ENCODE results near the gene KYNU.
"Not testable (repeated sequence)": the region's sequence is repeated elsewhere in the genome, so short reads cannot be mapped to it uniquely, and the experiment has no call there.

KYNU gene

DNA sequence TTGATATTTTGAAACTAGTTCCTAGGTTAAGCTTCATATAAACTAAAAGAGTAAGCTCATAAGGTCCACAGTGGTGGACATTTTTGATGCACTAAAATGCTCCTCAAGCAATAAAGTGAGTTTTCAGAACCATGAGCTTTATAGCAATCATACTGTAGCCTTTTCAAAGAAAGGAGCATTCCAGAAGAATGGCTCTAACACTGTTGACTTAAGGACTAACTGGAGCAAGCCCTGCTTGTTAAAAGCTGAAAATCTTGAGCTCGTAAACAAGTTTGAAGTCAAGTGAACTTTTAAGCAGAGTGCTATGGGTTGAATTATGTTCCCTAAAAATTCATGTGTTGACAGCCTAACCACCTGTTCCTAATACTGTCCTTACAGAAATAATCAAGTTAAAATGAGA, 38.0 kb downstream of the KYNU start:
- DNase-seq (ENCODE audit: low read depth, low spot score), result no peak

- DNase-seq (ENCODE audit: low read depth, low spot score), result no peak
Observed at GRCh38 chr2:142918624-142919023, 41.2 kb downstream of the KYNU start.

GRCh38 chr2:142920571-142920970, 43.1 kb downstream of the KYNU start:
- DNase-seq (ENCODE audit: low read depth, low spot score), result no peak

GRCh38 chr2:142926445-142926844, 49.0 kb downstream of the KYNU start:
- no peak for DNase-seq (ENCODE audit: low read depth, low spot score)

- DNase-seq (ENCODE audit: low read depth, low spot score), result no peak
Observed at GRCh38 chr2:142930835-142931398, 53.5 kb downstream of the KYNU start.

GRCh38 chr2:142933916-142934315, 56.5 kb downstream of the KYNU start:
- DNase-seq (ENCODE audit: low read depth, low spot score), result no peak

GRCh38 chr2:142935563-142936089, 58.2 kb downstream of the KYNU start:
- no peak for DNase-seq (ENCODE audit: low read depth, low spot score)

DNA sequence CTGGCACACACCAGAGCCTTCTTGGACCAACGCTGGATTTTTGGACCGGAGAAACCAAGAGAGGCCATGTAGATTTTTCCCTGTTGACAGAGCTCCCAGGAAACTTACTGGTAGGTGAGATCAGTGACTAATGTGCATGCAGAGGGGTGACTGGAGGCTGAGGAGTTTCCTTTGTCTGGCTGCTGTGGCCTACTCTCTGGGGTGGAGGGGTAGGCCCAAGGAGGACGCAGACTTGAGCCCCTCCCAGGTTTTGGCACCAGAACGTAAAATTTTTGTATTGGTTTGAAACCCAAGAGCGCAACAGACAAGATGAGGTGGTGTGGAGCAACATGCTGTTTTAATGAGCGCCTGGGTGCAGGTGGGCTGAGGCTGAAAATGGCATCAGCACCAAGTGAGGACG, 59.2 kb downstream of the KYNU start:
- DNase-seq (ENCODE audit: low read depth, low spot score), result no peak

DNA sequence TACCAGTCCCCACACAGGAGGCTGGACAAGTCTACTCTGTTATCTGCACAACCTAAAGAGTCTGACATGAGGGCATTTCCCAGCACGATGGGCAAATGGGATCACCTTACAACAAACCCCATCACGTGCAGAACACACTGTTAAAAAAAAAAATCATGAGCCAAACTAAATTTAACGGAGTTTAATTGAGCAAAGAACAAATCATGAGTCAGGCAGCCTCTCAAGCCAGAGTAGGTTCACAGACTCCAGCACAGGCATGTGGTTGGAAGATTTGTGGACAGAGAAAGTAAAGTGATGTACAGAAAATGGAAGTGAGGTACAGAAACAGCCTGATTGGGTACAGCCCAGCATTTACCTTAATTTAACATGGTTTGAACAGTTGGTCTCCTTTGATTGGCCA, 59.9 kb downstream of the KYNU start:
- DNase-seq (ENCODE audit: low read depth, low spot score), result no peak

DNA sequence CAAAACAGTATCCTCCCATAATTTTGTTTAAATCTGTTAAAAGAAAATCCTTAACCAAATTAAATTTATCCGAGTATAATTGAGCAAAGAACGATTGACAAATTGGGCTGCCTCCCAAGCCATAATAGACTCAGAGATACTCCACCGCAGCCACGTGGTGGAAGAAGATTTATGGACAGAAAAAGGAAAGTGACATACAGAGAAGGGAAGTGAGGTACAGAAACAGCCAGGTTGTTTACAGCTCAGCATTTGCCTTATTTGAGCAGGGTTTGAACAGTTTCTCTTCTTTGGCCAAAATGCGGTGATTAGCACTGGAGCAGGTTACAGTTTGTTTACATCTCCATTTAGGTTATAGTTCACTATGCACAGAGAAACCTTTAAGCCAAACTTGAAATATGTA, 60.8 kb downstream of the KYNU start:
- no peak for DNase-seq (ENCODE audit: low read depth, low spot score)

DNA sequence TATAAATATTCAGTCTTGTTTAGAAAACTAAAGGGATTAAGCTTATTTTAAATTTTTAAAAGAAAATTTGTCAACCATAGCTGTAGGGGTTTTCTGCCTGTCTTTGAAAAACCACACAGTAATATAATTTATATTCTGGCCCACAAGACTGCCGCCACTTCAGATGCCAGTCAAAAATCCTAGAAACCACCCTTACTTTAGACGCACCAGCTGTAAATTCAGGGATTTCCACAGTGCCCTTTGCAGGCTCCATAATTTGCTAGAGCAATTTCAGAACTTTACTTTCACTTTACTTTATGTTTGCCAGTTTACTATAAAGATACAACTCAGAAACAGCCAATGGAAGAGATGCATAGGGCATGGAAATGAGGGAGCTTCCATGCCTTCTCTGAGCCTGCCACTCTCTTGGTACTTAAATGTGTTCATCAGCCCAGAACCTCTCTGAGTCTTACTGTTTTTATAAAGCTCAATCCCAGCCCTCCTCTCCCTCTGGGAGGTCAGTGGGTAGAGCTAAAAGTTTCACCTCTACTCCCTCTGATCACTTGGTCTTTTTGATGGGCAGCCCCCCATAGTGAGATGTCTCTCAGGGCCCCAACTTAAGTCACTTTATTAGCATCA, 63.3 kb downstream of the KYNU start:
- DNase-seq (ENCODE audit: low read depth, low spot score), result no peak

GRCh38 chr2:142942690-142943089, 65.2 kb downstream of the KYNU start:
- DNase-seq (ENCODE audit: low read depth, low spot score), result no peak

GRCh38 chr2:142944264-142944663, 66.8 kb downstream of the KYNU start:
- no peak for DNase-seq (ENCODE audit: low read depth, low spot score)

DNA sequence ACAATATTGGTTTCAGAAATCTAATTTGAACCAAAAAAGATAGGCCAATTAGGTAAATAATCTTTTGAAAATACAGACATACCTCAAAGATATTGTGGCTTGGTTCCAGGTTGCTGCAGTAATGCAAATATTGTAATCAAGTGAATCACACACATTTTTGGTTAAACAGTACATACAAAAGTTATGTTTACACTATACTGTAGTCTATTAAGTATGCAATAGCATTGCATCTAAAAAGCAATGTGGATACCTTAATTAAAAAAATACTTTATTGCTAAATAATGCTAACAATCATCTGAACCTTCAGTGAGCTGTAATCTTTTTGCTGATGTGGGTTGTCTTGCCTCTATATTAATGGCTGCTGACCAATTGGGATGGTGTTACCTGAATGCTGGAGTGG, 67.3 kb downstream of the KYNU start:
- no peak for DNase-seq (ENCODE audit: low read depth, low spot score)

- DNase-seq (ENCODE audit: low read depth, low spot score), result no peak
Observed at GRCh38 chr2:142946941-142947340, 69.5 kb downstream of the KYNU start.

DNA sequence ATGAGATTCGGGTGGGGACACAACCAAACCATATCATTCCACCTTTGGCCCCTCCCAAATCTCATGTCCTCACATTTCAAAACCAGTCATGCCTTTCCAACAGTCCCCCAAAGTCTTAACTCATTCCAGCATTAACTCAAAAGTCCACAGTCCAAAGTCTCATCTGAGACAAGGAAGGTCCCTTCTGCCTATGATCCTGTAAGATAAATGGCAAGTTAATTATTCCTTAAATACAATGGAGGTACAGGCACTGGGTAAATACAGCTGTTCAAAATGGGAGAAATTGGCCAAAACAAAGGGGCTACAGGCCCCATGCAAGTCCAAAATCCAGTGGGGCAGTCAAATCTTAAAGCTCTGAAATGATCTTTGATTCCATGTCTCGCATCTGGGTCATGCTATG, 71.3 kb downstream of the KYNU start:
- not testable (repeated sequence) for DNase-seq (ENCODE audit: low read depth, low spot score)

DNA sequence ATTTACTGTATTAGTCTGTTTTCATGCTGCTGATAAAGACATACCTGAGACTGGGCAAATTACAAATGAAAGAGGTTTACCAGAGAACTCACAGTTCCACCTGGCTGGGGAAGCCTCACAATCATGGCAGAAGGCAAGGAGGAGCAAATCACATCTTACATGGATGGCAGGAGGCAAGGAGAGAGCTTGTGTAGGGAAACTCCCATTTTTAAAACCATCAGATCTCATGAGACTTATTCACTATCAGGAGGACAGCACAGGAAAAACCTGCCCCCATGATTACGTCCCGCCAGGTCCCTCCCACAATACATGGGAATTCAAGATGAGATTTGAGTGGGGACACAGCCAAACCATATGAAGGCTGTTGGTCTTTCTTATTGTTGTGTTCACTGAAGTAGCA, 72.9 kb downstream of the KYNU start:
- DNase-seq (ENCODE audit: low read depth, low spot score), result not testable (repeated sequence)

GRCh38 chr2:142951190-142952007, 73.9 kb downstream of the KYNU start:
- DNase-seq (ENCODE audit: low read depth, low spot score), result no peak

GRCh38 chr2:142952018-142952417, 74.6 kb downstream of the KYNU start:
- no peak for DNase-seq (ENCODE audit: low read depth, low spot score)

- no peak for DNase-seq (ENCODE audit: low read depth, low spot score)
Observed at GRCh38 chr2:142952793-142953494, 75.5 kb downstream of the KYNU start.

DNA sequence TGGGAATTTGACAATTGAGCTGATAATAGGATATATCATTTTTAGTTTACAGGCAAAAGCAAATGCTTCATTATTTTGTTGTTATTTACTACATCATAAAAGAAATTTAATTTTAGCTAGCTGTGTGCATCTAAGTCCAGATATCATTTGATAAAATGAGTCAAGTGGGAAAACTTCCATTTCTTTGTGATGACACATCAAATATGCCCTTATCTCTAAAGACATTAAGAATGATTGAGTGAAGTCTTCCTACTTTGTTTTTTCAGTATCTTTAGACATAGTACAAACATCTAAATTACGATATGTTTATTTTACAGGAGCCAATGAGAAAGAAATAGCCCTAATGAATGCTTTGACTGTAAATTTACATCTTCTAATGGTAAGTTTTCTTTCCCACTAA, 77.0 kb downstream of the KYNU start:
- no peak for DNase-seq (ENCODE audit: low read depth, low spot score)

DNA sequence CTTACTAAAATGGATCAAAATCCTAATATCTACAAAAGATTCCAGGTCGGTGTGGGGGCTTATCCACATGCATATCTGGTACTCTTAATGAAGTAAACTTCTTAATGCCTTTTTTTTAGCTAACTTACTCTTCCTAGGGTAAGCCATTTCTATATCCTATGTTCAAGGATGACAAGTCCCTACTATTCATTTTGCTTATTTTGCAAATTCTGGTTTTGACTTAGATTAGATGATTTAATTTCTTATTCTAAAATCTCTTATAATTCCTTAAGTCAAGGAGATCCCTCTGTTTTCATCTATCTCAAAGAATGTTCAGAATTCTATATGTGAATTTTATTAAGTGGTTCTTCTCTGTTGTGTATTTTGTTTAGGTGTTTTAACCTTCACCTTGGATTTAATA, 79.7 kb downstream of the KYNU start:
- no peak for DNase-seq (ENCODE audit: low read depth, low spot score)

All from activated naive CD8-positive, alpha-beta T cell treated with anti-CD3 and anti-CD28 coated beads, Interleukin-2, amount 50 U/mL, for 16 hours (primary cell).